OCI-LY1 (cell line): ENCODE results near the gene GIT2.

Source experiments
- CTCF ChIP-seq: fragments of 200-600 bp; sonication (generic), shearing (Covaris generic); IDR thresholded peaks from 2 replicates; pipeline ENCODE4 v1.5.1; 2017; ENCODE audit warnings: mild to moderate bottlenecking, antibody characterized with exemption, low read length, moderate library complexity, mixed read lengths
- EZH2 ChIP-seq: fragments of 200-600 bp; sonication (generic), shearing (Covaris generic); IDR thresholded peaks from 2 replicates; pipeline ENCODE4 v1.8.0; 2017; ENCODE audit warnings: borderline replicate concordance, mixed run types, mild to moderate bottlenecking, antibody characterized with exemption, low read length, moderate library complexity, mixed read lengths

DNA sequence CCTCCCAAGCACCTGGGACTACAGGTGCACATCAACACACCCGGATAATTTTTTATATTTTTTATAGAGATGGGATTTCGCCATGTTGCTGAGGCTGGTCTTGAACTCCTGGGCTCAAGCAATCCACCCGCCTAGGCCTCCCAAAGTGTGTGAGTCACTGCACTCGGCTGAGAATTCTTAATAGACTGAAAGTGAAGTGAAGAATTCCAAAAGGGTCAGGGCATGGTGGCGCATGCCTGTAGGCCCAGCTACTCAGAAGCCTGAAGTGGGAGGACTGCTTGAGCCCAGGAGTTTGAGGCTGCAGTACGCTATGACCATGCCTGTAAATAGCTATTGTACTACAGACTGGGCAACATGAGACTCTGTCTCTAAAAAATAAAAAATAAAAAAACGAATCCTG lies 52.4 kb downstream of the GIT2 start:
- no peak for TF ChIP-seq CTCF
- no peak for TF ChIP-seq EZH2
